HG02623 (cell line): Measurements from ENCODE around the gene FAM219A.
"Not testable (repeated sequence)": the region's sequence is repeated elsewhere in the genome, so short reads cannot be mapped to it uniquely, and the experiment has no call there.

Source experiments
- ATAC-seq: cut with Tn5 transposase; IDR thresholded peaks from one replicate; pipeline ENCODE4 v1.9.1; 2021; ENCODE audit warnings: moderate library complexity; ENCODE audit not compliant: unreplicated experiment

The FAM219A gene

GRCh38 chr9:34363619-34364351, 94.6 kb downstream of the FAM219A start:
- ATAC-seq = no peak

DNA sequence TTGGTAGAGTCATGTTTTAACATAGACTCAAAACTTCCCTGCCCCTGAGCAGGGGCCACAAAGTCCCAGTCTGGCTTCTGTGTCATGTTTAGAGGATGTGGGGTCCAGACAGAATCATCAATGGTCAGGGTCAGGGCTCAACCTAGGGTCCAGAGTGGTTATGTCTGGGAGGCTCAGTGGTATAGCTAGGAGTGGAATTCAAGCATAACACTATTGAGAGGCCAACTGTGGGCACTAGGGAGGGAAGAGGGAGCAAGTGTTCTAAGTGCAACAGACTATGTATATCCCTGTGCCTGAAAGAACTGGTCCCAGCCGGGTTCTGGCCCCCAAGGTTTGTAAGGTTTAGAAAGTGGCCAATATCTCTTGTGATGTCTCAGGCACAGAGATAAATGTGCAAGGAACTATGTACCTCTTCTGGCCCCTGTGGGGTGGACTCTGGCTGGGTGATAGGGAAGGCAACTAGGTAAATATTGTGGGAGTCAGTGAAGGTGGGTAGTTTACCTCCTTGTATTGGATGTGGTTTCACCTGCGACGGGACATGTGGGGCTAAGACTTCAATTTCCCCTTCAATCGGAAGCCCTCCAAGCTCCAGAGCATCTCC, 95.7 kb downstream of the FAM219A start:
- no peak for ATAC-seq

- ATAC-seq = not testable (repeated sequence)
These were observed 105.4 kb downstream of the FAM219A start for GRCh38 chr9:34352957-34353356.

GRCh38 chr9:34352122-34352652, 106.2 kb downstream of the FAM219A start:
- ATAC-seq = not testable (repeated sequence)

GRCh38 chr9:34349324-34349723, 109.0 kb downstream of the FAM219A start:
- ATAC-seq = no peak
